ENCODE measurements around the gene ANO3.
"Not testable (repeated sequence)": the region's sequence is repeated elsewhere in the genome, so short reads cannot be mapped to it uniquely, and the experiment has no call there.

ANO3 gene

DNA sequence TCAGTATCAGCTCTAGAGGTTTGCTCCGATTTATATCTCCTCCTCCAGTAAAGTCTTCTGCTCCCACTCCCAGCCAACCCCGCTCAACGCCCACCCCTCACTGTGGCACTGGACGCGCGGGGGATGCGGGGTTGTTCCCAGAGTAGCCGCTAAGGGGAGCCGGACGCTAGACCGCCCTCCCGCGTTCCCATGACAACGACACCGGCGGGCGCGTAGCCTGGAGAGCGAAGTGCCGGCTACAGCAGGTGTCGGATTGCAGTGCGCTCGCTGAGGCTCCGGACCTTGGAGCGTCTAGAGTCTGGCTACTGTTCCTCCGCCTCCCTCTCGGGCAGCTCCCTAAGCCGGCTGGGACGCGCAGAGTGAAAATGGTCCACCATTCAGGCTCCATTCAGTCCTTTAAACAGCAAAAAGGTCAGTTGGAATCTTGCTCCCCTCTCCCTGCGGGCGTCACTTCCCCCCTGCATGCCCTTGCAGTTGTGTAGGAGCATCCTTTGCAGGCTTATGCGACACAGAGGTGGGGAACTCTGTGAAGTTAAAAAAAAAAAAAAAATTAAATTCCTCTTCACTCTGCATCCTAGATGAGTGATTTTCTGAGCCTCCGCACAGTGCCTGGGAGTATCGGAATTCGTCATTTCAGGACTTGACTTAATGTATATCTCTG, at the start of gene ANO3:
ANO3 (plus strand) TSS at position 220 of the 661 bp plus-strand sequence; CDS start at position 366, 146 bp downstream.
- Histone ChIP-seq H3K27ac (ENCODE audit: low read depth in 2 of 2, low read length in 2 of 2) (no peak within 1 kb of the TSS), H3K9me3 (ENCODE audit: control insufficient read depth in 2 of 2, low read length in 2 of 2) (no peaks in the 10 kb centered on the region), H3K36me3 (ENCODE audit: control insufficient read depth in 2 of 2, insufficient read depth in 2 of 2, low read length in 2 of 2) (no peaks in the 10 kb centered on the region), H3K27me3 (ENCODE audit: control insufficient read depth in 2 of 2, insufficient read depth in 2 of 2, low read length in 2 of 2) (peaks cover 0 to 3% of the 10 kb centered on the region in 2 donors), H3K4me1 (ENCODE audit: control insufficient read depth in 2 of 2, insufficient read depth in 2 of 2, low read length in 2 of 2) (peaks cover 0 to 3% of the 10 kb centered on the region in 2 donors), H3K9ac (ENCODE audit: low read depth in 1 of 2, low read length in 2 of 2) (no peak within 1 kb of the TSS), H3K4me3 (ENCODE audit: low read length in 2 of 2) (no peak within 1 kb of the TSS)

DNA sequence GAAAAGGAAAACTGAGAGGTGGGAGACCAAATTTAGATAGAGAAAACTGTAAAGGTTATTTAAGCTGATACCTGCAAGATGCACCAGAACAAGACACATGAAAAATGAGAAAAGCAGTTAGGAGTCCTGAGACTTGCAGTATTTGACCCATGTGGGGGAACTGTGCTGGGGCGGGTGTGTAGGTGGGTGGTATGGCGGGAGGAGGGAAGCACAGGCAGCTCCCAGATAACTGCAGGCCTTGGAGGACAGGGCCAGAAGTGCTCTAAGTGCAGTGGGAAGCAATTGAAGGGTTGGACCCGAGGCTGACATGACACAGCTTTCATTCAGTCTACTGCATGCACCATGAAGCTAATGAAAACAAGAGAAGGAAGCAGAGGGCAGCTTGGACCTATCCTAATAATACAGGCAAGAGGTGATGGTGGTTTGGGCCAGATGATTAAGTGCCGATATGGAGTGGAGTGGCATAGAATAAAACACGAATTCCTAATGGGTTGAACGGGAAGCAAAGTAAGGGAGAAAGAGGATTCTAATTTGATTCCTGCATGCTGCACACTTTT, 48.0 kb upstream of the ANO3 start:
- H3K36me3 ChIP-seq (ENCODE audit: control insufficient read depth in 2 of 2, insufficient read depth in 2 of 2, low read length in 2 of 2): no peaks in the 10 kb centered on the region
- no peaks in the 10 kb centered on the region for H3K9me3 ChIP-seq (ENCODE audit: control insufficient read depth in 2 of 2, low read length in 2 of 2)
- H3K9ac ChIP-seq (ENCODE audit: low read depth in 1 of 2, low read length in 2 of 2): no peak overlapping the region
- peaks cover 0 to 1% of the 10 kb centered on the region in 2 donors for H3K27me3 ChIP-seq (ENCODE audit: control insufficient read depth in 2 of 2, insufficient read depth in 2 of 2, low read length in 2 of 2)
- H3K4me3 ChIP-seq (ENCODE audit: low read length in 2 of 2): no peak overlapping the region
- H3K27ac ChIP-seq (ENCODE audit: low read depth in 2 of 2, low read length in 2 of 2): no peak overlapping the region
- H3K4me1 ChIP-seq (ENCODE audit: control insufficient read depth in 2 of 2, insufficient read depth in 2 of 2, low read length in 2 of 2): no peaks in the 10 kb centered on the region

- H3K27me3 ChIP-seq (ENCODE audit: control insufficient read depth in 2 of 2, insufficient read depth in 2 of 2, low read length in 2 of 2): peaks cover 0 to 1% of the 10 kb centered on the region in 2 donors
- H3K27ac ChIP-seq (ENCODE audit: low read depth in 2 of 2, low read length in 2 of 2): no peak overlapping the region
- no peaks in the 10 kb centered on the region for H3K9me3 ChIP-seq (ENCODE audit: control insufficient read depth in 2 of 2, low read length in 2 of 2)
- no peak overlapping the region for H3K4me3 ChIP-seq (ENCODE audit: low read length in 2 of 2)
- H3K36me3 ChIP-seq (ENCODE audit: control insufficient read depth in 2 of 2, insufficient read depth in 2 of 2, low read length in 2 of 2): no peaks in the 10 kb centered on the region
- no peaks in the 10 kb centered on the region for H3K4me1 ChIP-seq (ENCODE audit: control insufficient read depth in 2 of 2, insufficient read depth in 2 of 2, low read length in 2 of 2)
- H3K9ac ChIP-seq (ENCODE audit: low read depth in 1 of 2, low read length in 2 of 2): no peak overlapping the region
Measured at GRCh38 chr11:26285608-26286007, 46.3 kb upstream of the ANO3 start.

- H3K27me3 ChIP-seq (ENCODE audit: control insufficient read depth in 2 of 2, insufficient read depth in 2 of 2, low read length in 2 of 2): peaks cover 0 to 1% of the 10 kb centered on the region in 2 donors
- H3K27ac ChIP-seq (ENCODE audit: low read depth in 2 of 2, low read length in 2 of 2): no peak overlapping the region
- no peaks in the 10 kb centered on the region for H3K4me1 ChIP-seq (ENCODE audit: control insufficient read depth in 2 of 2, insufficient read depth in 2 of 2, low read length in 2 of 2)
- no peaks in the 10 kb centered on the region for H3K36me3 ChIP-seq (ENCODE audit: control insufficient read depth in 2 of 2, insufficient read depth in 2 of 2, low read length in 2 of 2)
- H3K9me3 ChIP-seq (ENCODE audit: control insufficient read depth in 2 of 2, low read length in 2 of 2): no peaks in the 10 kb centered on the region
- no peak overlapping the region for H3K4me3 ChIP-seq (ENCODE audit: low read length in 2 of 2)
- no peak overlapping the region for H3K9ac ChIP-seq (ENCODE audit: low read depth in 1 of 2, low read length in 2 of 2)
Measured at GRCh38 chr11:26286472-26287066, 45.4 kb upstream of the ANO3 start.

DNA sequence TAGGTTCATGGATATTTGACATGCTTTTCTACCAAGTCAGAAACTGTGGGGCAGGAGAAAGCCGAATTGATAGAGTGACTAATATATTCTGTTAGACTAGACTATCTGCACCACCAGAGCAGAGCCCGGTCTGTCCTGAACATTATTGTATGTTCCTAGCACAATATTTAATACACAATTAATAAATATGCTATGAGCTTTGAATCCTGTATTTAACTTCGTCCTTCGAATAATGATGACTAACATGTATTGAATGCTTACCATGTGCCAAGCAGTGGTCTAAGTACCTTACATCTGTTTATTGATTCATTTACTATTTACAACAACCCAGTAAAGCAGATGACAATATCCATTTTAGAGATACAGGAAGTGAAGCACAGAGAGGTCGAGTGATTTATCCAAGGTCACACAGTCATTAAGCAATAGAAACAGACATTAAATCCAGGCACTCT, 44.8 kb upstream of the ANO3 start:
- Histone ChIP-seq H3K4me3 (ENCODE audit: low read length in 2 of 2) (no peak overlapping the region), H3K27ac (ENCODE audit: low read depth in 2 of 2, low read length in 2 of 2) (no peak overlapping the region), H3K27me3 (ENCODE audit: control insufficient read depth in 2 of 2, insufficient read depth in 2 of 2, low read length in 2 of 2) (peaks cover 0 to 1% of the 10 kb centered on the region in 2 donors), H3K4me1 (ENCODE audit: control insufficient read depth in 2 of 2, insufficient read depth in 2 of 2, low read length in 2 of 2) (no peaks in the 10 kb centered on the region), H3K36me3 (ENCODE audit: control insufficient read depth in 2 of 2, insufficient read depth in 2 of 2, low read length in 2 of 2) (no peaks in the 10 kb centered on the region), H3K9me3 (ENCODE audit: control insufficient read depth in 2 of 2, low read length in 2 of 2) (no peaks in the 10 kb centered on the region), H3K9ac (ENCODE audit: low read depth in 1 of 2, low read length in 2 of 2) (no peak overlapping the region)

GRCh38 chr11:26297189-26297975, 34.5 kb upstream of the ANO3 start:
- Histone ChIP-seq H3K9ac (ENCODE audit: low read depth in 1 of 2, low read length in 2 of 2) (no peak overlapping the region), H3K4me3 (ENCODE audit: low read length in 2 of 2) (no peak overlapping the region), H3K4me1 (ENCODE audit: control insufficient read depth in 2 of 2, insufficient read depth in 2 of 2, low read length in 2 of 2) (no peaks in the 10 kb centered on the region), H3K27me3 (ENCODE audit: control insufficient read depth in 2 of 2, insufficient read depth in 2 of 2, low read length in 2 of 2) (no peaks in the 10 kb centered on the region), H3K36me3 (ENCODE audit: control insufficient read depth in 2 of 2, insufficient read depth in 2 of 2, low read length in 2 of 2) (no peaks in the 10 kb centered on the region), H3K27ac (ENCODE audit: low read depth in 2 of 2, low read length in 2 of 2) (no peak overlapping the region), H3K9me3 (ENCODE audit: control insufficient read depth in 2 of 2, low read length in 2 of 2) (no peaks in the 10 kb centered on the region)

DNA sequence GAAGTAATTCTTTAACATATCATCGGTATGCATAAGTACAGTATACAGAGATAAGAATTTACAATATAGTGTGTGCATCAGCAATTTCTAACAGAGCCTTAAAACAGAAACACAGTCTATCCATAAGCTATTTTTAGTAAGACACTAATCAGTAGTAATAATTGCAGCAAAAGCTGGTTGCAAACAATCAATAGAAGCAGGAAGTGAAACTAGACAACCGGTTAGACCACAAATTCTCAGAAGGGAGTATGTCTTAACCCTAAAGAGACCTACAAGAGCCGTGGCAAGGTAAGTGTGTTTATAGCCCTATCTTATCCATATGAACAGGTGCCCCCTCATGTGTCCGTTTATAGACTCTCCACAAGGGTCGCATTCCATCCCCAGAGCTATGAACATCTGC, 15.6 kb upstream of the ANO3 start:
- not testable (repeated sequence) for H3K27me3 ChIP-seq (ENCODE audit: control insufficient read depth in 2 of 2, insufficient read depth in 2 of 2, low read length in 2 of 2); H3K9ac ChIP-seq (ENCODE audit: low read depth in 1 of 2, low read length in 2 of 2); H3K36me3 ChIP-seq (ENCODE audit: control insufficient read depth in 2 of 2, insufficient read depth in 2 of 2, low read length in 2 of 2); H3K4me1 ChIP-seq (ENCODE audit: control insufficient read depth in 2 of 2, insufficient read depth in 2 of 2, low read length in 2 of 2); H3K9me3 ChIP-seq (ENCODE audit: control insufficient read depth in 2 of 2, low read length in 2 of 2); H3K4me3 ChIP-seq (ENCODE audit: low read length in 2 of 2); H3K27ac ChIP-seq (ENCODE audit: low read depth in 2 of 2, low read length in 2 of 2)

DNA sequence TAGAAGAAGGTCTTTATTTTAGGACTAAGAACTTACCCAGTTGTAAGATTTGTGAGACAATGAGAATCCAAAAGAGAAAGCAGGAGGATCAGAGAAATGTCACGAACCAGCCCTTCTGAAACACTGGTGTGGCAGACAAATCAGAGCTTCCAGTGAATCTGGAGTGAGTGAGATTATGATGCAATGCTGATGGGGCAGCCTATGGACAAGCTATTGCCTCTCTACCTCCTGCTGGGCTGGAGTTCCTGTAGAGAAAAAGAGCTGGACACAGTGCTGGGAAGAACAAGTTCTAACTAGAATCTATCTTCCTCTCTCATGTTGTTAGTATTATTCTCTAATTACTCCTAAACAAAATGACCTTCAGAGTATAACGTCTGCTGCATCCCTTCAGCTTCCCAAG, 12.0 kb upstream of the ANO3 start:
- no peaks in the 10 kb centered on the region for H3K27me3 ChIP-seq (ENCODE audit: control insufficient read depth in 2 of 2, insufficient read depth in 2 of 2, low read length in 2 of 2)
- no peaks in the 10 kb centered on the region for H3K9me3 ChIP-seq (ENCODE audit: control insufficient read depth in 2 of 2, low read length in 2 of 2)
- H3K9ac ChIP-seq (ENCODE audit: low read depth in 1 of 2, low read length in 2 of 2): no peak overlapping the region
- no peak overlapping the region for H3K4me3 ChIP-seq (ENCODE audit: low read length in 2 of 2)
- no peak overlapping the region for H3K27ac ChIP-seq (ENCODE audit: low read depth in 2 of 2, low read length in 2 of 2)
- no peaks in the 10 kb centered on the region for H3K4me1 ChIP-seq (ENCODE audit: control insufficient read depth in 2 of 2, insufficient read depth in 2 of 2, low read length in 2 of 2)
- no peaks in the 10 kb centered on the region for H3K36me3 ChIP-seq (ENCODE audit: control insufficient read depth in 2 of 2, insufficient read depth in 2 of 2, low read length in 2 of 2)

DNA sequence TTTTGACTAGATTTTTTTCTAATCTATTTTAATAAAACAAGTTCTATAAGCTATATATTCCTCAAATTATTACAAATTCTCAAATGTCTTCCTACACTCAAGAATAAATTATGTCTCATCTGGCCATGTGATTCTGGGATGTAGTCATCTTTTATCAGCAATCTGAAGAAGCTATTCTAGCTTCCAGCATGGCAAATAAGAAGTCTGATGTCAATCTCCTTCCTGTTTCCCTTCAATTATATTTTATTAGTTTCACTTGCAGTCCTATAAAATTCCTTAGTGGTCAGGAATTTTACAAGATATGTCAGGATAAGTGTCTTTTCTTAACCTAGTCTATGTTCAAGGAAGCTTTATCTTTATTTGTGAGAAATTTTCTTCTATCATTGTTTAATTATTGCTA, 10.4 kb upstream of the ANO3 start:
- Histone ChIP-seq H3K36me3 (ENCODE audit: control insufficient read depth in 2 of 2, insufficient read depth in 2 of 2, low read length in 2 of 2) (no peaks in the 10 kb centered on the region), H3K4me3 (ENCODE audit: low read length in 2 of 2) (no peak overlapping the region), H3K27ac (ENCODE audit: low read depth in 2 of 2, low read length in 2 of 2) (no peak overlapping the region), H3K9ac (ENCODE audit: low read depth in 1 of 2, low read length in 2 of 2) (no peak overlapping the region), H3K27me3 (ENCODE audit: control insufficient read depth in 2 of 2, insufficient read depth in 2 of 2, low read length in 2 of 2) (no peaks in the 10 kb centered on the region), H3K4me1 (ENCODE audit: control insufficient read depth in 2 of 2, insufficient read depth in 2 of 2, low read length in 2 of 2) (no peaks in the 10 kb centered on the region), H3K9me3 (ENCODE audit: control insufficient read depth in 2 of 2, low read length in 2 of 2) (no peaks in the 10 kb centered on the region)

All from mucosa of rectum (tissue), 2 donors.